ENCODE results near the gene EGLN2.
"Not testable (repeated sequence)": the region's sequence is repeated elsewhere in the genome, so short reads cannot be mapped to it uniquely, and the experiment has no call there.

Gene EGLN2

DNA sequence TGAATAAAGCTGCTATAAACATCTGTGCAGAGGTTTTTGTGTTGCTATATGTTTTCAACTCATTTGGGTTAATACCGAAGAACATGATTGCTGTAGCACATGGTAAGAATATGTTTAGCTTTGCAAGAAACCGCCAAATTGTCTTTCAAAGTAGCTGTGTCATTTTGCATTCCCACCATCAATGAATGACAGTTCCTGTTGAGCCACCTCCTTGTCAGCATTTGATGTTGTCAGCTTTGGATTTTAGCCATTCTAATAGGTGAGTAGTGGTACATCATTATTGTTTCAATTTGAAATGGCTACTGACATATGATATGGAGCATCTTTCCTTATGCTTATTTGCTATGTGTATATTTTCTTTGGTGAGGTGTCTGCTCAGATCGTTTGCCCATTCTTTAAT, 43.0 kb downstream of the EGLN2 start:
- DNase-seq (ENCODE audit: low read depth, low spot score), result not testable (repeated sequence)

DNA sequence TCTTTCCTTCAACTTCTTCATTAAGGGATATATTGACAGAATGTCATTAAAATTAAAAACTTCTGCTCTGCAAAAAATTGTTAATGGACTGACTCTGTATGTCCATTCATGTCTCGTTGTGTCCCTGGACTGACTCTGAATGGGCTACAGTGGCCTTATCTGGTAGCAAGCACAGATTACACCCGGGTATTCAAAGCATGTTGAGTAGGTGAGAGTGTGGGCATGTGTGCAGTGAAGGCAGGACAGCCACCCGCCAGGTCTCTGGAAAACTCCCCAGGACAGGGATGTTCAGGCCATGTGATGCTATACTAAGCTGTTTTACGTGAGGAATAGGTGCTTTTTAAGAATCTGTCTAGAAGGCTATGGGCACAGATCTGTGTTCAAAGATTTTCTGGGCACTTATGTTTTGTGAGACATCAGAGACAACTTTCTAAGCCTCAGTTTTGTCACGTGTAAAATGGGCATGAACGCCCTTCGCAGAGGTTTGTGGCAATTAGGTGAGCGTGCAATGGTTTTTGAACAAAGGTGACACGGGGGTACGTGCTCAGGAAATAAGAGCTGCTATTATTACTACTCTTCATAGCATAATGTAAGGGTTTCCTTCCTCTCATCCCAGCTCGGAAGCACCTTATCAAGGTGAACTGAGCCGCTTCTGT, 44.1 kb downstream of the EGLN2 start:
- DNase-seq (ENCODE audit: low read depth, low spot score), result not testable (repeated sequence)

DNA sequence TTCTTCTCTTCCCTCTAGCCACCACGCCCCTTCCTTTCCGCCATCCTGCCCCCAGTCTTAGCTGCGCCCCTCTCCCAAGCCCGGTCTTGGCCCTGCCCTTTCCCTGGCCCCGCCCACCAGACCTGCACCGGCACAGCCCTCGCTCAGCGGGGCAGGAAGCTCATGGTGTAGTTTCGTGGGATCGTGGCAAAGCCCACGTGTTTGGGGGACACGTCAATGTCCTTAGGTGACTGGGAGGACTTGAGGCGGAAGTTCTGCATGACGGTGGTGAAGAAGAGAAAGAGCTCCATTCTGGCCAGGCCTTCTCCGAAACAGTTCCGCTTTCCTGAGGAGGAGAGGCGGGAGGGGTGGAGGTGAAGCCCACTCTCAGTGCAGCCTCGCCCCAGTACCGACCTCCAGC, 44.7 kb downstream of the EGLN2 start:
- not testable (repeated sequence) for DNase-seq (ENCODE audit: low read depth, low spot score)

DNA sequence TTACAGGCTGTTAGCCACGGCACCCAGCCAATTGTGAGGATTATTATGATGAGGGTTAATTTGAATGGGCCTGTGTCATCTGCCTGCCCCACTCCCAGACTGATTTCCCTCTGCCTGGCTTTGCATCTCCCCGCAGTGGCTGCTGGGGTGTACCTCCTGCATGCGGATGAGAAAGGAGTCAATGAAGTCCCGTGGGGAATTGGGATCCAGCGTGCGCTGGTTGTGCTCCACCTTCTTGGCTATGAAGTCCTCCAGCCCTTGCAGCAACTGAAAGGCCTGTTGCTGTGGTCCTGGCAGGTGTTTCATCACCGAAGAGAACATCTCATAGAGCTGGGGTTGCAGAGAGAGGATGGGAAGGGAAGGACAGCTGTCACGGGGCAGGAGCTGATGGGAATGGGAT, 47.7 kb downstream of the EGLN2 start:
- not testable (repeated sequence) for DNase-seq (ENCODE audit: low read depth, low spot score)

DNA sequence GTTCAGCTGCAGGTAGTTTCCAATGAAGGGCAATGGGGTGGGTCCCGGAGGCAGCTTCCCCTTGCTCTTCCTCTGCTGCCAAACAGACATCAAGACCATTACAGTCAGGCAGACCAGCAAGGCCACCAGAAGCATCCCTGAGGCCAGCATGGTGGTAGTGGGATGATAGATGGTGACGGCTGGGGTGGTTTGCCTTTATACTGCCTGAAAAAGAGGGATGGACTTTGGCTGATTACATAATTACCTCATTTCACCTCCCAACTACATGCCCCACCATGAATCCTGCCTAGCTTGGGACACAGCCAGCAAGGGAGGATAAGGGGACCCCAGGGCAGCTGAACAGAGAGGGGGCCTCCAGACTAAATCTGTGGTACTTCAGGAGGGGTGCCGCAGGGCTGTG, 51.3 kb downstream of the EGLN2 start, which contains the start of gene CYP2A6:
Gene CYP2A6, minus strand, starts transcription at position 171 of the 400 bp plus-strand sequence. Its CDS starts 21 bp downstream, at position 150.
- not testable (repeated sequence) for DNase-seq (ENCODE audit: low read depth, low spot score)

DNA sequence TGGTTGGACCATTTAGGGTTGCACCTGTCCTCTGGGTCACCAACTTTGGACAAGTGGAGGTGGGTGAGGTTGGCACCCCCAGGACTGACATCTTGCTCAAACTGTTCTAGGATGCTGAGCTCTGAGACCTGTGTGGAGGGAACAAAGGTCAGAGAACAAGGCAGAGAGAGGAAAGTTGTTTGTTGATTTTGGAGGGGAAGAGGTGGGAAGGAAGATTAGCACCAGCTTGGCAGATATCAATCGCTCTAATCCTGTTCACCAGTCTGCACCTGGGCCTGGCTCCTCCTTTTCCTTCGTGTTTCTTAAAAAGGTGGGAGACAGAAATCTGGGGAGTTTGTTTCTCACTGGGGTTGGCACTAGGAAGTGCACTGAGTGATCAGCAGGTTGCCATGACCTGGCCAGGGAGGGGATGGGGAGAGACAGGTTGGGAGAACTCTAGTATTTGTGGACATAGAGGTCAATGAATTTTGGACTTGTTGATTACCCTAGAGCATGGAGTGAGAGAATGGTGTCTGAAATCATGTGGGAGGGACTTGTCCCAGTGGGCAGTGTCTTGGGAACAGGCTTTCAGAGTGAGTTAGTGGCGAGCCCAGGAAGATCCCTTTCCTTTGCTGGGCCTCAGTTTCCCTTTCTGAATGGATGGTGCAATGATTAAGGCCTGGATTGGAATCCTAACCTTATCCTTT, 53.6 kb downstream of the EGLN2 start:
- DNase-seq (ENCODE audit: low read depth, low spot score), result not testable (repeated sequence)

Measured in astrocyte of the hippocampus (primary cell).